ENCODE measurements around the gene EIF4G2.
A peak's percentile ranks its signal among the peaks of the same experiment; 100 is the strongest.

Gene EIF4G2

DNA sequence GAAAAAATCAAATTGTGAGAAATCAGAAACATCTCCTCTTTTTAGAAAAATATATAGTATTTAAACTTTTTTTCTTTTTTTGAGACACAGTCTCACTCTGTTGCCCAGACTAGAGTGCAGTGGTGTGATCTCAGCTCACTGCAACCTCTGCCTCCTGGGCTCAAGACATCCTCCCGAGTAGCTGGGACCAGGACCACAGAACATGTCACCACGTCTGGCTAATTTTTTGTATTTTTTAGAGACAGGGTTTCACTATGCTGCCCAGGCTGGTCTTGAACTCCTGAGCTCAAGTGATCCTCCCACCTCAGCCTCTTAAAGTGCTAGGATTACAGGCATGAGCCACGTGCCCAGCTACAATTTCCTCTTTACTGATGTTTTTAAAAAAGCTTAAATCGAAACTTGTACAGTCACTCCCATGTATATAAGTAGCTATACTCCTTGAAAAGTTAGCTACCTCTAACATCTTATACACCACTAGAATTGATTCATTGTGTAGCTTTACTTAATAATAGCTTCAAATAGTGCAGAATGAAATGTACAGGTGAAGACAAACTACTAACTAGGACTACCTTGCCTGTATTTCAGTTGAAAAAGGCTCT, 10.3 kb downstream of the EIF4G2 start:
- H4K91ac ChIP-seq (ENCODE audit: low read length) = no peak overlapping the region
- no peaks in the 10 kb centered on the region for H3K9me3 ChIP-seq (ENCODE audit: control insufficient read depth, low read length)
- WGBS = 86% methylated on average over 2 of the region's 4 CpGs

DNA sequence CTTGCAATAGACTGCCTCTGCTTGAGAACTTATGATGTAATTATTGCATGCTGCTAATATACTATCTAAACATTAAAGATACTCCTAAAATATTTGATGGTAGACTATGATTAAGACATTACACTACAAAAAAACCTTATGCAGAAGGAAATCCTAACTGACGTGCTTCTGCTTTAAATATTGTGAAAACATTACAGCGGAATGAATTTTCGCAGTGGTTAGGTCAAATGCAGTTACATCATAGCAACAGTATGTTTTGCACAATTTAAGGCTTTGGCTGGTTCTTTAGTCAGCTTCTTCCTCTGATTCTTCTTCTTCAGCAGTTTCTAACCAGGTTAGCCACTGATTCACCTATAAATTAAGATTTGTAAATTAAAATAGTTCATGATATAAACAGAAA, 11.2 kb downstream of the EIF4G2 start:
- Histone ChIP-seq H3K79me1 (replicated peaks; ENCODE audit: low read length, poor library complexity, severe bottlenecking) (peaks cover 4% of the 10 kb centered on the region), H3K4me2 (ENCODE audit: low read length, poor library complexity, severe bottlenecking) (no peak overlapping the region), H2AK5ac (ENCODE audit: low read length, severe bottlenecking) (no peak overlapping the region), H4K8ac (ENCODE audit: low read length) (no peak overlapping the region), H2BK120ac (ENCODE audit: low read depth, low read length) (no peak overlapping the region), H3K27ac (ENCODE audit: low read length, poor library complexity, severe bottlenecking) (no peak overlapping the region), H3K4me3 (ENCODE audit: insufficient read depth in 1 of 2, low read depth in 1 of 2, low read length in 2 of 2) (no peak overlapping the region), H2BK5ac (ENCODE audit: low read depth, low read length, poor library complexity, severe bottlenecking) (no peak overlapping the region), H3K18ac (ENCODE audit: low read depth in 1 of 2, low read length in 2 of 2) (no peak overlapping the region), H3K27me3 (ENCODE audit: control insufficient read depth in 1 of 2, insufficient read depth in 1 of 2, low read length in 2 of 2) (no peaks in the 10 kb centered on the region), H3K9ac (ENCODE audit: low read length) (no peak overlapping the region), H4K91ac (ENCODE audit: low read length) (no peak overlapping the region), H3K4me1 (ENCODE audit: control insufficient read depth, insufficient read depth, low read depth, low read length) (peaks cover 1% of the 10 kb centered on the region), H2BK12ac (ENCODE audit: low read length in 2 of 2) (no peak overlapping the region), H2AFZ (ENCODE audit: low read depth, low read length) (no peak overlapping the region), H3K36me3 (ENCODE audit: control insufficient read depth in 1 of 2, insufficient read depth in 2 of 2, low read depth in 1 of 2, low read length in 2 of 2) (peaks cover 29 to 74% of the 10 kb centered on the region in 2 experiments), H3K4ac (ENCODE audit: low read depth in 1 of 2, low read length in 2 of 2) (no peak overlapping the region), H3K14ac (ENCODE audit: low read length in 2 of 2) (no peak overlapping the region), H3K23ac (ENCODE audit: low read length in 2 of 2) (no peak overlapping the region), H3K9me3 (ENCODE audit: control insufficient read depth, low read length) (no peaks in the 10 kb centered on the region), H2BK15ac (ENCODE audit: low read depth, poor library complexity, severe bottlenecking) (no peak overlapping the region)
- 95% methylated on average over 3 of the region's 3 CpGs for WGBS
- DNase-seq = no peak

More for the DNA sequence above, 10.3 kb downstream of the EIF4G2 start:
- no peak overlapping the region for H2BK12ac ChIP-seq (ENCODE audit: low read length in 2 of 2)
- H3K18ac ChIP-seq (ENCODE audit: low read depth in 1 of 2, low read length in 2 of 2) = no peak overlapping the region
- H3K23ac ChIP-seq (ENCODE audit: low read length in 2 of 2) = no peak overlapping the region
- no peak overlapping the region for H3K14ac ChIP-seq (ENCODE audit: low read length in 2 of 2)
- H4K8ac ChIP-seq (ENCODE audit: low read length) = no peak overlapping the region
- no peak overlapping the region for H2BK15ac ChIP-seq (ENCODE audit: low read depth, poor library complexity, severe bottlenecking)
- H2BK5ac ChIP-seq (ENCODE audit: low read depth, low read length, poor library complexity, severe bottlenecking) = no peak overlapping the region
- H3K79me1 ChIP-seq (replicated peaks; ENCODE audit: low read length, poor library complexity, severe bottlenecking) = peaks cover 4% of the 10 kb centered on the region
- H2BK120ac ChIP-seq (ENCODE audit: low read depth, low read length) = no peak overlapping the region
- no peak overlapping the region for H3K4me3 ChIP-seq (ENCODE audit: insufficient read depth in 1 of 2, low read depth in 1 of 2, low read length in 2 of 2)
- H3K9ac ChIP-seq (ENCODE audit: low read length) = peak overlapping the region; percentile 16
- no peak overlapping the region for H2AK5ac ChIP-seq (ENCODE audit: low read length, severe bottlenecking)
- no peak overlapping the region for H2AFZ ChIP-seq (ENCODE audit: low read depth, low read length)
- H3K4me1 ChIP-seq (ENCODE audit: control insufficient read depth, insufficient read depth, low read depth, low read length) = no peaks in the 10 kb centered on the region
- no peak for DNase-seq
- peaks cover 31 to 83% of the 10 kb centered on the region in 2 experiments for H3K36me3 ChIP-seq (ENCODE audit: control insufficient read depth in 1 of 2, insufficient read depth in 2 of 2, low read depth in 1 of 2, low read length in 2 of 2)
- no peak overlapping the region for H3K4ac ChIP-seq (ENCODE audit: low read depth in 1 of 2, low read length in 2 of 2)
- no peak overlapping the region for H3K4me2 ChIP-seq (ENCODE audit: low read length, poor library complexity, severe bottlenecking)
- no peak overlapping the region for H3K27ac ChIP-seq (ENCODE audit: low read length, poor library complexity, severe bottlenecking)
- H3K27me3 ChIP-seq (ENCODE audit: control insufficient read depth in 1 of 2, insufficient read depth in 1 of 2, low read length in 2 of 2) = no peaks in the 10 kb centered on the region

DNA sequence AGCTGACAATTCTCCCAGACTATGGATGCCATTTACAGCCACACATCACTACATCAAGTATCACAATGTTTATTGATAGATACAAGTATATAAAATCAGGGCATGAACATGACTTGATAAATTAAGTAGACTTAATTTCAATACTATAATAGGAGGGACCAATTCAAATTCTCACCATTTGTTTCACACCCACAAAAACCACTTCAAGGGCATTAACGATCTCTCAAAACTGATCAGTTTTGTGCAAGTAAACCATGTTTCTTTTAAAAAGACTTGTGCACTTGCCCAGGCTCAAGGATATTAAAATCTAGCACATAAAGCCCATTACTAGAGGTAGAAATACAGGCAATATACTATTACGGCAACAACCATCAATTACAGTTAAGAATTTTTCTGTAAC, 11.7 kb downstream of the EIF4G2 start:
- DNase-seq = no peak
- Histone ChIP-seq H2AK5ac (ENCODE audit: low read length, severe bottlenecking) (no peak overlapping the region), H3K23ac (ENCODE audit: low read length in 2 of 2) (no peak overlapping the region), H4K8ac (ENCODE audit: low read length) (no peak overlapping the region), H3K4me1 (ENCODE audit: control insufficient read depth, insufficient read depth, low read depth, low read length) (peaks cover 5% of the 10 kb centered on the region), H3K36me3 (ENCODE audit: control insufficient read depth in 1 of 2, insufficient read depth in 2 of 2, low read depth in 1 of 2, low read length in 2 of 2) (peaks cover 26 to 69% of the 10 kb centered on the region in 2 experiments), H3K27ac (ENCODE audit: low read length, poor library complexity, severe bottlenecking) (no peak overlapping the region), H3K9me3 (ENCODE audit: control insufficient read depth, low read length) (no peaks in the 10 kb centered on the region), H2BK12ac (ENCODE audit: low read length in 2 of 2) (no peak overlapping the region), H3K4me2 (ENCODE audit: low read length, poor library complexity, severe bottlenecking) (no peak overlapping the region), H2BK15ac (ENCODE audit: low read depth, poor library complexity, severe bottlenecking) (no peak overlapping the region), H3K14ac (ENCODE audit: low read length in 2 of 2) (no peak overlapping the region), H3K4me3 (ENCODE audit: insufficient read depth in 1 of 2, low read depth in 1 of 2, low read length in 2 of 2) (no peak overlapping the region), H3K4ac (ENCODE audit: low read depth in 1 of 2, low read length in 2 of 2) (no peak overlapping the region), H3K18ac (ENCODE audit: low read depth in 1 of 2, low read length in 2 of 2) (no peak overlapping the region), H3K27me3 (ENCODE audit: control insufficient read depth in 1 of 2, insufficient read depth in 1 of 2, low read length in 2 of 2) (peaks cover 0 to 1% of the 10 kb centered on the region in 2 experiments), H3K79me1 (replicated peaks; ENCODE audit: low read length, poor library complexity, severe bottlenecking) (peaks cover 4% of the 10 kb centered on the region), H2AFZ (ENCODE audit: low read depth, low read length) (no peak overlapping the region), H3K9ac (ENCODE audit: low read length) (no peak overlapping the region), H2BK120ac (ENCODE audit: low read depth, low read length) (no peak overlapping the region), H2BK5ac (ENCODE audit: low read depth, low read length, poor library complexity, severe bottlenecking) (no peak overlapping the region), H4K91ac (ENCODE audit: low read length) (no peak overlapping the region)
- 96% methylated on average over 2 of the region's 2 CpGs for WGBS

DNA sequence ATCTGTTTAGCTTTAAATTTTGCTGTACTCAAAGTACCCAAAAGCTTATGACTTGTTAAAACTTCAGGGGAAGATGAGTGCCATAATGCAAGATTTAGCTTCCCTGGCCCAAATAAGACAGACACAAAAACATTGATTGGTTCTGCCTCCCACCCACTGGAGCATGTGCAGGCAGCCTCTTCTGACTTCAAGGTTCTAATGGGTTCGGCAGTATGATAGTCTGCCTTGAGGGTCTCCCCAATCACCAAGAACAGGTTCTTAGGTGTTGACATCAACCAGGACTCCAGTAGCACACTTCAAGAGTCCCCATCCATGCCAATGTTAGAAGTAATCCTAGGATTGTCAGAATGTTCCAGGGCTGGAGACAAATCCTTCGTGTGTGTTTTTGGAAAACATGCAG, 12.5 kb downstream of the EIF4G2 start:
- Histone ChIP-seq H3K27me3 (ENCODE audit: control insufficient read depth in 1 of 2, insufficient read depth in 1 of 2, low read length in 2 of 2) (peaks cover 0 to 7% of the 10 kb centered on the region in 2 experiments), H3K4me3 (ENCODE audit: insufficient read depth in 1 of 2, low read depth in 1 of 2, low read length in 2 of 2) (no peak overlapping the region), H4K91ac (ENCODE audit: low read length) (no peak overlapping the region), H3K4me2 (ENCODE audit: low read length, poor library complexity, severe bottlenecking) (no peak overlapping the region), H3K23ac (ENCODE audit: low read length in 2 of 2) (no peak overlapping the region), H3K27ac (ENCODE audit: low read length, poor library complexity, severe bottlenecking) (no peak overlapping the region), H2AFZ (ENCODE audit: low read depth, low read length) (no peak overlapping the region), H2BK15ac (ENCODE audit: low read depth, poor library complexity, severe bottlenecking) (no peak overlapping the region), H3K18ac (ENCODE audit: low read depth in 1 of 2, low read length in 2 of 2) (no peak overlapping the region), H3K36me3 (ENCODE audit: control insufficient read depth in 1 of 2, insufficient read depth in 2 of 2, low read depth in 1 of 2, low read length in 2 of 2) (peaks cover 21 to 61% of the 10 kb centered on the region in 2 experiments), H3K9ac (ENCODE audit: low read length) (no peak overlapping the region), H4K8ac (ENCODE audit: low read length) (no peak overlapping the region), H2BK120ac (ENCODE audit: low read depth, low read length) (no peak overlapping the region), H2BK12ac (ENCODE audit: low read length in 2 of 2) (no peak overlapping the region), H3K14ac (ENCODE audit: low read length in 2 of 2) (no peak overlapping the region), H3K9me3 (ENCODE audit: control insufficient read depth, low read length) (no peaks in the 10 kb centered on the region), H3K4me1 (ENCODE audit: control insufficient read depth, insufficient read depth, low read depth, low read length) (peaks cover 5% of the 10 kb centered on the region), H3K79me1 (replicated peaks; ENCODE audit: low read length, poor library complexity, severe bottlenecking) (peaks cover 4% of the 10 kb centered on the region), H2BK5ac (ENCODE audit: low read depth, low read length, poor library complexity, severe bottlenecking) (no peak overlapping the region), H3K4ac (ENCODE audit: low read depth in 1 of 2, low read length in 2 of 2) (no peak overlapping the region), H2AK5ac (ENCODE audit: low read length, severe bottlenecking) (no peak overlapping the region)
- 90% methylated on average over 2 of the region's 2 CpGs for WGBS
- DNase-seq = peak; percentile 11
